ENCODE data around the gene CCDC3. TPM values are rescaled to one million over a fixed set of nuclear protein-coding genes. Genes with fewer than 3 reads are reported as not detected.

The CCDC3 gene
- total RNA-seq, 1 donor, result 0.21 TPM

GRCh38 chr10:12929381-12929780 lies 72.1 kb downstream of the CCDC3 start:
- Histone ChIP-seq H3K27me3 (ENCODE audit: insufficient read depth, low read length) (no peaks in the 10 kb centered on the region), H3K9me3 (ENCODE audit: low read depth, low read length) (no peaks in the 10 kb centered on the region), H3K4me1 (ENCODE audit: insufficient read depth, low read length) (no peaks in the 10 kb centered on the region), H3K4me3 (ENCODE audit: low read length) (no peak overlapping the region)

DNA sequence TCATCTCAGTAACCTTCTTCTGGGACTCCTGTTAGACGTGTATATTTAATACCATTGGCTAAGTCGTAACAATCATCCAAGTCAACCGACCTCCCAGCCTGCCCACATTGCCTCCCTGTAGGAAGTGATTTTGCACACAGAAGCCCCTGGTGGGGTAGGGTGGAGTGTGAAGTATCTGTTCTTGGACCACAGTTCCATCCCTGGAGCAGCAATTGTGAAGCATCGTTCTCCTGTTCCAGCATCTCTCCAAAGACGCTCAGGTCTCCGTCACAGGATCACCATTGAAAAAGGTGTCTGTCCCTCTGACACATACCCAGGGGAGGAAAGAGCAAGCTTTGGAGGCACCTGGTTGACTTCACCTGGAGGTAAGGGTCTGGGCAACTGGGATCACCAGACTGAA lies 72.9 kb downstream of the CCDC3 start:
- H3K4me1 ChIP-seq (ENCODE audit: insufficient read depth, low read length), result no peaks in the 10 kb centered on the region
- no peak overlapping the region for H3K4me3 ChIP-seq (ENCODE audit: low read length)
- H3K9me3 ChIP-seq (ENCODE audit: low read depth, low read length), result no peaks in the 10 kb centered on the region
- no peaks in the 10 kb centered on the region for H3K27me3 ChIP-seq (ENCODE audit: insufficient read depth, low read length)

DNA sequence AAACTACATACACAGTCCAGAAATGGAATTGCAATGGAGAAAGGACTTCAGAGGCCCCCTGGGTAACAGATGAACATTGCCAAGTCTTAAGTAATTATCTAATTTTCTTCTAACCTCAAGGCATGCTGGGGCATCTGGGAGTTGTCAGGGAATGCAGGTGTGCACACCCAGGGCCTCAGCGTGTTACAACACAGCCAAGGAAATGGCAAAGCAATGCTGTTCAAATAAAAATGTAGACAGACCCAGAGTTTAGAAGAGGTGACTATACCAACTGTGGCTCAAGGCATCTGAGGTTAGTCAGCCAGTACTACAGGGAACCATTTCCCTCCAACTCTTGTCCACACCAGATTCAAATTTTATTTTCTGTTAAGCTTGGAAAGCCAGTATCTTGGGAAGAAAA lies 73.6 kb downstream of the CCDC3 start:
- Histone ChIP-seq H3K4me3 (ENCODE audit: low read length) (no peak overlapping the region), H3K4me1 (ENCODE audit: insufficient read depth, low read length) (no peaks in the 10 kb centered on the region), H3K27me3 (ENCODE audit: insufficient read depth, low read length) (no peaks in the 10 kb centered on the region), H3K9me3 (ENCODE audit: low read depth, low read length) (no peaks in the 10 kb centered on the region)

- H3K27me3 ChIP-seq (ENCODE audit: insufficient read depth, low read length), result no peaks in the 10 kb centered on the region
- no peaks in the 10 kb centered on the region for H3K9me3 ChIP-seq (ENCODE audit: low read depth, low read length)
- no peak overlapping the region for H3K4me3 ChIP-seq (ENCODE audit: low read length)
- H3K4me1 ChIP-seq (ENCODE audit: insufficient read depth, low read length), result no peaks in the 10 kb centered on the region
Observed at GRCh38 chr10:12925845-12926244, 75.7 kb downstream of the CCDC3 start.

DNA sequence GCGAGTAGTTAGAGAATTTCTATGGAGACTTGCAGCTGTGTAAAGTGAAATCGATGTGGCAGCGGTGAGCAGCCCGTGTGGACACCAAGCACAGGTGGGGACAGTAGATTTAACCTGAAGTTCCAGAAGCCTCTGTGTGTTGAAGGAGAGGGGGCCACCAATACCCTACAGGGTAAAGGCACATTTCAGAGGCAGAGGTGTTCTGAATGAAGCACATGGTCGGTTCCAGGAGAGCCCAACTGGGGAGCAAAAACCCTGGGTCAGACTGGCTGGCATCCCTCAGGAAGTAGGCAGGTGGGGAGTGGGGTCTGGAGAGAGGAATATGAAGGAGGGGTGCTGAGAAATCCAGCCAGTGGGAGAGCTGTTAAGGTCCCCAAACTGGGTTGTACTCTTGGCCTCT lies 76.6 kb downstream of the CCDC3 start:
- no peak overlapping the region for H3K4me3 ChIP-seq (ENCODE audit: low read length)
- H3K9me3 ChIP-seq (ENCODE audit: low read depth, low read length), result no peaks in the 10 kb centered on the region
- no peaks in the 10 kb centered on the region for H3K27me3 ChIP-seq (ENCODE audit: insufficient read depth, low read length)
- no peaks in the 10 kb centered on the region for H3K4me1 ChIP-seq (ENCODE audit: insufficient read depth, low read length)

- Histone ChIP-seq H3K4me3 (ENCODE audit: low read length) (no peak overlapping the region), H3K9me3 (ENCODE audit: low read depth, low read length) (no peaks in the 10 kb centered on the region), H3K27me3 (ENCODE audit: insufficient read depth, low read length) (no peaks in the 10 kb centered on the region), H3K4me1 (ENCODE audit: insufficient read depth, low read length) (no peaks in the 10 kb centered on the region)
Observed at GRCh38 chr10:12922117-12922900, 79.2 kb downstream of the CCDC3 start.

GRCh38 chr10:12921163-12921562 lies 80.3 kb downstream of the CCDC3 start:
- H3K4me1 ChIP-seq (ENCODE audit: insufficient read depth, low read length), result no peaks in the 10 kb centered on the region
- H3K27me3 ChIP-seq (ENCODE audit: insufficient read depth, low read length), result no peaks in the 10 kb centered on the region
- H3K9me3 ChIP-seq (ENCODE audit: low read depth, low read length), result no peaks in the 10 kb centered on the region
- no peak overlapping the region for H3K4me3 ChIP-seq (ENCODE audit: low read length)

DNA sequence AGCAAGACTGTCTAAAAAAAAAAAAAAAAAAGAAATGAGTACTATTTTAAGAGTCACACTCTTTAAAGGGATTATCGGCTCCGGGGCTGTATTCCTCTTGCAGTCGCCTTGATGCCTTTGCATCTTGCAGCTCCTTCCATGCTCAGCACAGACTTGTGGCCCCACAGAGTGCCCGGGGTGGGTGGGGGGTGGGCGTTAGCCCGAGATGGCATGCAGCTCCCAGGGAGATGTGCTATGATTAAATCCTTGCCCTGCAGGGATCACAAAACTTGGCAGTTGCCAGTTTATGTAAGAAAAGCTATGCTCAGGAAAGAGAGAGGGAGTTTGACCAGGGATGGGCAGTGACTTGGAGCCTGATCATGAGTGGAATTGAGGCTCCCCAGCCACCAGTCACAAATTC lies 81.9 kb downstream of the CCDC3 start:
- Histone ChIP-seq H3K27me3 (ENCODE audit: insufficient read depth, low read length) (no peaks in the 10 kb centered on the region), H3K4me3 (ENCODE audit: low read length) (no peak overlapping the region), H3K4me1 (ENCODE audit: insufficient read depth, low read length) (no peaks in the 10 kb centered on the region), H3K9me3 (ENCODE audit: low read depth, low read length) (no peaks in the 10 kb centered on the region)

- Histone ChIP-seq H3K9me3 (ENCODE audit: low read depth, low read length) (peaks cover 6% of the 10 kb centered on the region), H3K4me1 (ENCODE audit: insufficient read depth, low read length) (no peaks in the 10 kb centered on the region), H3K4me3 (ENCODE audit: low read length) (no peak overlapping the region), H3K27me3 (ENCODE audit: insufficient read depth, low read length) (no peaks in the 10 kb centered on the region)
Observed at GRCh38 chr10:12916587-12916986, 84.9 kb downstream of the CCDC3 start.

DNA sequence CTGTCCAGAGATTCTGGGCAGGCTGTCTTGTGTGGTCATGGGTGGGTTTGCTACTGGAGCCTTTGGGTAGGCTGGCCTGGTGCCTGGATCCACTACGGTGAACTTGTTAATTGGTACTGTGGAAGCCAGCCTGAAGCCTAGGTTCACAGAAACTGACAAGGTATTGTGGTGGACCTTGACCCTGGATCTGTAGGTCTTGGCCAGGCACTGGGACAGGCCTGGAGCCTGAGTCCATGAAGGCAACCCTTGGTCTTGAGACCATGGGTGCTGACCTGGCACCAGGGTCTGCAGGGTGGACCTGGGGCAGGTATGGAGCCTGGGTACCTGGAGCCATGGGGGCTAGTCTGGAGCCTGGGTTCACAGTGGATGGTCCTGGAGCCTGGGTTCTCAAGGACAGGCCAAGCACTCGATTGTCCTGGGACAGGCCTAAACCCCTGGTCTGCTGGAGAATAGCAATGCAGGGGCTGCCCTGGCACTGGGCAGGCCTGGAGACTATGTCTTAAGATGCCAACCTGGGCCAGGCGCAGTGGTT lies 85.8 kb downstream of the CCDC3 start:
- H3K4me1 ChIP-seq (ENCODE audit: insufficient read depth, low read length), result no peaks in the 10 kb centered on the region
- no peak overlapping the region for H3K4me3 ChIP-seq (ENCODE audit: low read length)
- H3K27me3 ChIP-seq (ENCODE audit: insufficient read depth, low read length), result no peaks in the 10 kb centered on the region
- H3K9me3 ChIP-seq (ENCODE audit: low read depth, low read length), result peaks cover 7% of the 10 kb centered on the region

GRCh38 chr10:12914111-12914510 lies 87.4 kb downstream of the CCDC3 start:
- no peaks in the 10 kb centered on the region for H3K4me1 ChIP-seq (ENCODE audit: insufficient read depth, low read length)
- H3K9me3 ChIP-seq (ENCODE audit: low read depth, low read length), result peaks cover 7% of the 10 kb centered on the region
- H3K4me3 ChIP-seq (ENCODE audit: low read length), result no peak overlapping the region
- H3K27me3 ChIP-seq (ENCODE audit: insufficient read depth, low read length), result no peaks in the 10 kb centered on the region

DNA sequence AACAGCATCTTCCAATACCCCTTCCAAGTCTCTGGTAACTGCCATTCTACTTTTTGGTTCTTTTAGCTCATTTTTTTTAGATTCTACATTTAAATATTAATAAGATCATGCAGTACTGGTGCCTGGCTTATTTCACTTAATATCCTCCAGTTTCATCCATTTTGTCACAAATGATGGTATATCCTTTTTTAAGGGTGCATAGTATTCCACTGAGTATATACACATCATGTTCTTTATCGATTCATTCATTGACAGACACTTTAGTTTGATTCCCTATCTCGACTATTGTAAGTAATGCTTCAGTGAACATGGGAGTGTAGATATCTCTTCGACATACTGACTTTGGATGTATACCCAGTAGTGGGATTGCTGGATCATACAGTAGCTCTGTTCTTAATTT lies 89.7 kb downstream of the CCDC3 start:
- H3K4me3 ChIP-seq (ENCODE audit: low read length), result no peak overlapping the region

GRCh38 chr10:12910835-12911234 lies 90.7 kb downstream of the CCDC3 start:
- no peaks in the 10 kb centered on the region for H3K4me1 ChIP-seq (ENCODE audit: insufficient read depth, low read length)
- H3K4me3 ChIP-seq (ENCODE audit: low read length), result no peak overlapping the region
- no peaks in the 10 kb centered on the region for H3K27me3 ChIP-seq (ENCODE audit: insufficient read depth, low read length)
- peaks cover 7% of the 10 kb centered on the region for H3K9me3 ChIP-seq (ENCODE audit: low read depth, low read length)

More for the DNA sequence above, 89.7 kb downstream of the CCDC3 start:
- no peaks in the 10 kb centered on the region for H3K4me1 ChIP-seq (ENCODE audit: insufficient read depth, low read length)
- no peaks in the 10 kb centered on the region for H3K27me3 ChIP-seq (ENCODE audit: insufficient read depth, low read length)
- H3K9me3 ChIP-seq (ENCODE audit: low read depth, low read length), result peaks cover 7% of the 10 kb centered on the region

DNA sequence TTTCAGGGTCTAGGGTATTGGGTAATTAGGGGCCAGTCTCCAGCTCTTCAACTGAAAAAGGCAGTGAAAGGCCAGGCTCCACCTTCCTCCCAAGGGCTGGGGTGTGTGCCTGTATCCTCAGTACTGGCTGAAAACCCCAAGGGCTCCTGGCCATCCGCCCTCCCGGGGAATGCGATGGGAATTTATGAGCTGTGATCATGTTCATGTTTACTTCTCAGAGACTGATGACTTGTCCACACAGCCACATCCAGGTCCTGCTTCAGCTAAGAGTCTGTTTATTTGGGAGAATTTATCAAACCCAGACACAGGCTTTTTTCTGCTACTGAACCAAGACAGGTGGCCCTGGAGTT lies 91.7 kb downstream of the CCDC3 start:
- peaks cover 7% of the 10 kb centered on the region for H3K9me3 ChIP-seq (ENCODE audit: low read depth, low read length)
- no peak overlapping the region for H3K4me3 ChIP-seq (ENCODE audit: low read length)
- no peaks in the 10 kb centered on the region for H3K4me1 ChIP-seq (ENCODE audit: insufficient read depth, low read length)
- H3K27me3 ChIP-seq (ENCODE audit: insufficient read depth, low read length), result no peaks in the 10 kb centered on the region

- Histone ChIP-seq H3K4me3 (ENCODE audit: low read length) (no peak overlapping the region), H3K27me3 (ENCODE audit: insufficient read depth, low read length) (no peaks in the 10 kb centered on the region), H3K4me1 (ENCODE audit: insufficient read depth, low read length) (no peaks in the 10 kb centered on the region), H3K9me3 (ENCODE audit: low read depth, low read length) (peaks cover 7% of the 10 kb centered on the region)
Observed at GRCh38 chr10:12909182-12909835, 92.2 kb downstream of the CCDC3 start.

DNA sequence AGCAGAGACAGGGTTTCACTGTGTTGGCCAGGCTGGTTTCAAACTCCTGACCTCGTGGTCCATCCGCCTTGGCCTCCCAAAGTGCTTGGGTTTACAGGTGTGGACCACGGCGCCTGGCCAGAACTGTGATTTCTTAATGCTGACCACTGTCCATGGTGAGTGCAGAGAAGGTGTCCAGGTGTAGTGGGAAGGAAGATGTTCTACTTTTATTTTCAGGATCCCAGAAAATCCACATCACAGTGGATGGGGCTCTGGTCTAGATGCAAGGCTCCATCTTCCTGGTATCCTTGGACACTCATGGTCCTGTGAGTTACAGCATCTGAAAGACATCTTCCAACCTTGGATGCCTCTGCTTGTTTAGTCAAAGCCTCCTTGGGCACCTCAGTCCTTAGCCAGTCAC lies 92.7 kb downstream of the CCDC3 start:
- no peaks in the 10 kb centered on the region for H3K27me3 ChIP-seq (ENCODE audit: insufficient read depth, low read length)
- no peaks in the 10 kb centered on the region for H3K4me1 ChIP-seq (ENCODE audit: insufficient read depth, low read length)
- no peak overlapping the region for H3K4me3 ChIP-seq (ENCODE audit: low read length)
- H3K9me3 ChIP-seq (ENCODE audit: low read depth, low read length), result peaks cover 7% of the 10 kb centered on the region

All from mononuclear cell (primary cell).